Smooth muscle cell (in vitro differentiated cells): ENCODE results near the gene ZNF831. TPM values are rescaled to one million over a fixed set of nuclear protein-coding genes. Genes with fewer than 3 reads are reported as not detected.

Experiments used
- DNase-seq: peaks from one replicate; lab custom pipeline; 2025; ENCODE audit not compliant: unreplicated experiment; lab: John Stamatoyannopoulos, UW
- H2AFZ ChIP-seq: fragments of 200-600 bp; sonication (generic); 2 replicates; pipeline ENCODE4 v1.6.0; 2016; ENCODE audit warnings: antibody characterized with exemption, low read depth, mild to moderate bottlenecking
- H3F3A ChIP-seq: fragments of 200-600 bp; sonication (generic); 2 replicates; pipeline ENCODE4 v1.6.0; 2017; ENCODE audit warnings: antibody characterized with exemption, low read depth
- H3K27ac ChIP-seq: fragments of 200-600 bp; sonication (generic); 2 replicates; pipeline ENCODE4 v1.5.1; 2016; ENCODE audit warnings: low read depth, mild to moderate bottlenecking
- H3K27me3 ChIP-seq: fragments of 200-600 bp; sonication (generic); 2 replicates; pipeline ENCODE4 v1.6.1; 2016; ENCODE audit warnings: low read depth, mild to moderate bottlenecking
- H3K36me3 ChIP-seq: fragments of 200-600 bp; sonication (generic); 2 replicates; pipeline ENCODE4 v1.5.1; 2016; ENCODE audit warnings: low read depth
- H3K4me1 ChIP-seq: fragments of 200-600 bp; sonication (generic); 2 replicates; pipeline ENCODE4 v1.5.1; 2016; ENCODE audit warnings: low read depth
- H3K4me2 ChIP-seq: fragments of 200-600 bp; sonication (generic); 2 replicates; pipeline ENCODE4 v1.6.0; 2016; ENCODE audit warnings: mild to moderate bottlenecking
- H3K4me3 ChIP-seq: fragments of 200-600 bp; sonication (generic); 2 replicates; pipeline ENCODE4 v1.5.1; 2016; ENCODE audit warnings: mild to moderate bottlenecking
- H3K79me2 ChIP-seq: fragments of 200-600 bp; sonication (generic); 2 replicates; pipeline ENCODE4 v1.6.0; 2016; ENCODE audit warnings: low read depth, mild to moderate bottlenecking
- H3K9ac ChIP-seq: fragments of 200-600 bp; sonication (generic); 2 replicates; pipeline ENCODE4 v1.6.0; 2016; ENCODE audit warnings: low read depth
- H3K9me3 ChIP-seq: fragments of 200-600 bp; sonication (generic); replicated peaks from 2 replicates; pipeline ENCODE4 v1.5.1; 2016; ENCODE audit warnings: low read depth
- H4K20me1 ChIP-seq: fragments of 200-600 bp; sonication (generic); 2 replicates; pipeline ENCODE4 v1.6.0; 2016; ENCODE audit warnings: low read depth
- CTCF ChIP-seq: fragments of 200-600 bp; sonication (generic); IDR thresholded peaks from 2 replicates; pipeline ENCODE4 v1.5.1; 2017; ENCODE audit warnings: borderline replicate concordance, mild to moderate bottlenecking, antibody characterized with exemption; ENCODE audit not compliant: insufficient read depth, poor library complexity, severe bottlenecking
- WGBS: methylation state at CpG from one replicate; pipeline ENCODE4 v1.1.7; 2016; ENCODE audit warnings: low lambda C conversion rate; 5-methylcytosine and 5-hydroxymethylcytosine counted together
- polyA plus RNA-seq: library from polyadenylated mRNA; unstranded; fragments of >200 nt; fragmentation: Nextera tagmentation; extraction: Ambion mirVana; gene quantifications from 2 replicates; pipeline ENCODE4 v1.2.1, GENCODE V29; 2016
- total RNA-seq: library from RNA; depleted of rRNA; stranded (reverse); fragments of >200 nt; gene quantifications from 2 replicates; pipeline ENCODE4 v1.2.3, GENCODE V29; 2014

Gene ZNF831
- total and polyA plus RNA-seq, 2 experiments from 2014 or later: not detected

- no peaks in the 10 kb centered on the region for H3K9me3 ChIP-seq
- peaks cover 6% of the 10 kb centered on the region for H3K4me1 ChIP-seq
- no peak overlapping the region for H3K4me3 ChIP-seq
- no peak overlapping the region for H3K4me2 ChIP-seq
- H2AFZ ChIP-seq: no peak overlapping the region
- WGBS: over 99% methylated on average over 8 of the region's 8 CpGs
- H3K79me2 ChIP-seq: no peaks in the 10 kb centered on the region
- no peak overlapping the region for H3K27ac ChIP-seq
- H3F3A ChIP-seq: no peaks in the 10 kb centered on the region
- DNase-seq: no peak
- H4K20me1 ChIP-seq: no peaks in the 10 kb centered on the region
- H3K9ac ChIP-seq: no peak overlapping the region
- TF ChIP-seq CTCF: no peak
- H3K36me3 ChIP-seq: no peaks in the 10 kb centered on the region
- H3K27me3 ChIP-seq: peaks cover 65% of the 10 kb centered on the region
Measured at GRCh38 chr20:59224236-59224635, 60.6 kb downstream of the ZNF831 start.

GRCh38 chr20:59230385-59230784, 66.8 kb downstream of the ZNF831 start:
- no peak overlapping the region for H2AFZ ChIP-seq
- no peak for TF ChIP-seq CTCF
- H3K4me3 ChIP-seq: no peak overlapping the region
- no peaks in the 10 kb centered on the region for H4K20me1 ChIP-seq
- no peaks in the 10 kb centered on the region for H3K4me1 ChIP-seq
- H3F3A ChIP-seq: no peaks in the 10 kb centered on the region
- H3K4me2 ChIP-seq: no peak overlapping the region
- 97% methylated on average over 1 of the region's 1 CpG for WGBS
- H3K79me2 ChIP-seq: no peaks in the 10 kb centered on the region
- no peak for DNase-seq
- H3K27me3 ChIP-seq: peaks cover 41% of the 10 kb centered on the region
- no peak overlapping the region for H3K9ac ChIP-seq
- H3K36me3 ChIP-seq: no peaks in the 10 kb centered on the region
- no peaks in the 10 kb centered on the region for H3K9me3 ChIP-seq
- no peak overlapping the region for H3K27ac ChIP-seq

GRCh38 chr20:59231124-59231804, 67.6 kb downstream of the ZNF831 start:
- H3K79me2 ChIP-seq: no peaks in the 10 kb centered on the region
- no peak for TF ChIP-seq CTCF
- no peaks in the 10 kb centered on the region for H3K4me1 ChIP-seq
- no peaks in the 10 kb centered on the region for H3F3A ChIP-seq
- H2AFZ ChIP-seq: no peak overlapping the region
- H4K20me1 ChIP-seq: no peaks in the 10 kb centered on the region
- H3K27ac ChIP-seq: no peak overlapping the region
- peaks cover 38% of the 10 kb centered on the region for H3K27me3 ChIP-seq
- no peak for DNase-seq
- WGBS: 59% methylated on average over 8 of the region's 8 CpGs
- no peak overlapping the region for H3K4me3 ChIP-seq
- H3K9me3 ChIP-seq: no peaks in the 10 kb centered on the region
- no peak overlapping the region for H3K9ac ChIP-seq
- H3K4me2 ChIP-seq: no peak overlapping the region
- no peaks in the 10 kb centered on the region for H3K36me3 ChIP-seq

- H3K4me1 ChIP-seq: no peaks in the 10 kb centered on the region
- no peak overlapping the region for H3K27ac ChIP-seq
- H3K4me2 ChIP-seq: no peak overlapping the region
- H3K9ac ChIP-seq: no peak overlapping the region
- no peak for TF ChIP-seq CTCF
- no peaks in the 10 kb centered on the region for H3K79me2 ChIP-seq
- DNase-seq: no peak
- WGBS: 53% methylated on average over 3 of the region's 3 CpGs
- no peaks in the 10 kb centered on the region for H3K9me3 ChIP-seq
- no peaks in the 10 kb centered on the region for H3F3A ChIP-seq
- H2AFZ ChIP-seq: no peak overlapping the region
- no peaks in the 10 kb centered on the region for H3K36me3 ChIP-seq
- peaks cover 27% of the 10 kb centered on the region for H3K27me3 ChIP-seq
- no peaks in the 10 kb centered on the region for H4K20me1 ChIP-seq
- no peak overlapping the region for H3K4me3 ChIP-seq
Measured at GRCh38 chr20:59232618-59233017, 69.0 kb downstream of the ZNF831 start.
